K562 (cell line): Measurements from ENCODE around the gene FAF2. TPM values are rescaled to one million over a fixed set of nuclear protein-coding genes. Genes with fewer than 3 reads are reported as not detected.

Experiments
- BMI1 ChIP-seq: fragments of 150-350 bp; IDR thresholded peaks from 2 replicates; pipeline ENCODE4 v1.6.1; 2014; ENCODE audit warnings: low read length
- EP400 ChIP-seq: fragments of 450-650 bp; IDR thresholded peaks from 2 replicates; pipeline ENCODE4 v1.6.1; 2017; ENCODE audit warnings: antibody characterized with exemption, mild to moderate bottlenecking, moderate library complexity
- MAX ChIP-seq: sonication (generic); formaldehyde crosslinking; IDR thresholded peaks from 2 replicates; pipeline ENCODE4 v1.9.0; 2022; ENCODE audit warnings: mild to moderate bottlenecking, missing genetic modification reagents
- NEUROD1 ChIP-seq: fragments of 150-350 bp; IDR thresholded peaks from 2 replicates; pipeline ENCODE4 v1.6.1; 2014; ENCODE audit warnings: borderline replicate concordance, low read length, low read depth; ENCODE audit not compliant: partially characterized antibody
- NR2C2 ChIP-seq, 2 experiments: fragments of 200-800 bp in 1 of 2; sonication (Bioruptor generic) in 1 of 2; sonication (generic) in 1 of 2; formaldehyde crosslinking in 1 of 2; IDR thresholded peaks; 2 replicates each; pipeline versions ENCODE4 v1.6.1 to v1.8.0; 2016 to 2022; ENCODE audit warnings: mild to moderate bottlenecking in 1 of 2, missing compliant biosample characterization in 1 of 2, missing genetic modification characterization in 1 of 2, missing genetic modification reagents in 1 of 2
- SREBF1 ChIP-seq: fragments of 150-350 bp; IDR thresholded peaks from 2 replicates; pipeline ENCODE4 v1.6.1; 2014; ENCODE audit warnings: antibody characterized with exemption, low read depth, low read length, borderline replicate concordance
- SUPT5H ChIP-seq: fragments of 450-650 bp; IDR thresholded peaks from 2 replicates; pipeline ENCODE4 v1.6.1; 2016
- THRA ChIP-seq: fragments of 450-650 bp; IDR thresholded peaks from 2 replicates; pipeline ENCODE4 v1.6.1; 2017; ENCODE audit warnings: mild to moderate bottlenecking, moderate library complexity
- ZNF174 ChIP-seq: fragments of 250-450 bp; sonication (Bioruptor Pico); IDR thresholded peaks from 2 replicates; pipeline ENCODE4 v1.4.0; 2020; ENCODE audit warnings: mild to moderate bottlenecking
- ZNF407 ChIP-seq: fragments of 450-650 bp; IDR thresholded peaks from 2 replicates; pipeline ENCODE4 v1.6.1; 2016; ENCODE audit warnings: low read depth
- polyA plus RNA-seq, 8 experiments: library from polyadenylated mRNA; depleted of rRNA in 4 of 8; stranded (reverse) in 5 of 8; unstranded in 3 of 8; fragments of >200 nt; fragmentation: Nextera tagmentation in 2 of 8; fragmentation: Illumina TruSeq in 1 of 8; extraction: Ambion mirVana in 2 of 8; extraction: Trizol in 1 of 8; gene quantifications; 2 replicates each; pipeline versions ENCODE4 v1.2.1 to v1.2.3, GENCODE V29; 2011 to 2014; ENCODE audit warnings: inconsistent platforms in 1 of 8, missing spikeins in 1 of 8
- total RNA-seq, 7 experiments: library from RNA; depleted of rRNA in 6 of 7; stranded (reverse); fragments of >200 nt in 6 of 7; fragmentation: Illumina TruSeq in 2 of 7; extraction: Trizol in 2 of 7; gene quantifications; 2 replicates each; pipeline versions ENCODE4 v1.2.1 to v1.2.3, GENCODE V29; 2011 to 2021; ENCODE audit warnings: low replicate concordance in 1 of 7
- TF ChIP-seq, protein P1 (sequence below): fragments of 450-650 bp; IDR thresholded peaks from 2 replicates; pipeline ENCODE4 v1.6.1; 2018; ENCODE audit warnings: mild to moderate bottlenecking, low read depth; ENCODE audit not compliant: partially characterized antibody
- TF ChIP-seq, protein P2 (sequence below): fragments of 200-800 bp; sonication (Bioruptor generic); IDR thresholded peaks from 2 replicates; pipeline ENCODE4 v1.6.1; 2017; ENCODE audit warnings: missing genetic modification characterization, missing compliant biosample characterization

Gene FAF2
- total and polyA plus RNA-seq, 9 of the 15 experiments (the other 6 are each of a cell fraction or from before 2014, with no cell fraction given), result 25.0 to 44.6 (median 36.1) TPM

DNA sequence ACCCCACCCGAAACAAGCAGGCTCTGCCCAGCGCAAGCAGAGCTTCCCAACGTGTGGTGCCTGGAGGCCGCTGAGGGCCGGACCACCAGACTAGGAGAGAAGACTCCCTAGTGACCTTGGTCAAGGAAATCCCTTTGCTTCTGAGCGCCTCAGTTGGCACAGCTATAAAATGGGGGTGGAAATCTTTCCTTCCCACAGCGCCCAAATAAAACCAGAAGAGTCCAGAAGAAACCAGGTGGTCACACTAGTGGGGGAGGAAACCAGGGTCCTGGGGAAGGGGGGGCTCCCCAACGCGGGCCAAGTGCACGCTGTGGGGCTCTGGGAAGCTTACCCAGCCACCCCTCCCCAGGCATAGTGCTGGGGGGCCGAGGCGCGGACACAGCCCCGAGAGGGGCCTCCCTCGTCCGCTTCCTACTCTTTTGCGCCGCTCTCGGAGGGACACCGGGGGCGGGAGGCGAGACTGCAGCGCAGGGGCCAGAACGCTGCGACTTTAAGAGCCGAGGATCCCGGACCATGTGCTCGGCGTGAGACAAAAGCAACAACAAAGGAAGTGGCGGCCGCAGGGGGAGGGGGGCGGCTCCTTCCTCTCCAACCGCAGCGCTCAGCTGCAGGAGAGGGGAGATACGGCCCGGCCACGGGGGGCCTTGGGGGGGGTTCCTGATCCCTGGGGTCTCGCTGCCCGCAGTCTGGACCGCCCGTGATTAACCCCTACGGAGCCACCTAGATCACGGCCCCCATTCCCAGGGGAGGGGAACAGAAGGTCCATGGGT, 88.1 kb downstream of the FAF2 start (continued):
- TF ChIP-seq NR2C2 (CRISPR knock-in tag; IDR thresholded peaks at IDR 0.05) (no peak), NR2C2 (tag; IDR thresholded peaks at IDR 0.05) (peak; percentile 10; the same call in 1 of the 2 replicates), SUPT5H (peak; percentile 36), THRA (no peak), MAX (CRISPR knock-in tag) (peak; percentile 91), BMI1 (no peak), EP400 (peak; percentile 91), NEUROD1 (no peak), ZNF407 (no peak), SREBF1 (no peak), ZNF174 (CRISPR knock-in tag) (no peak)
- TF ChIP-seq, protein P1, sequence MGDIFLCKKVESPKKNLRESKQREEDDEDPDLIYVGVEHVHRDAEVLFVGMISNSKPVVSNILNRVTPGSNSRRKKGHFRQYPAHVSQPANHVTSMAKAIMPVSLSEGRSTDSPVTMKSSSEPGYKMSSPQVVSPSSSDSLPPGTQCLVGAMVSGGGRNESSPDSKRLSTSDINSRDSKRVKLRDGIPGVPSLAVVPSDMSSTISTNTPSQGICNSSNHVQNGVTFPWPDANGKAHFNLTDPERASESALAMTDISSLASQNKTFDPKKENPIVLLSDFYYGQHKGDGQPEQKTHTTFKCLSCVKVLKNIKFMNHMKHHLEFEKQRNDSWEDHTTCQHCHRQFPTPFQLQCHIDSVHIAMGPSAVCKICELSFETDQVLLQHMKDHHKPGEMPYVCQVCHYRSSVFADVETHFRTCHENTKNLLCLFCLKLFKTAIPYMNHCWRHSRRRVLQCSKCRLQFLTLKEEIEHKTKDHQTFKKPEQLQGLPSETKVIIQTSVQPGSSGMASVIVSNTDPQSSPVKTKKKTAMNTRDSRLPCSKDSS, result no peak
- TF ChIP-seq, protein P2, sequence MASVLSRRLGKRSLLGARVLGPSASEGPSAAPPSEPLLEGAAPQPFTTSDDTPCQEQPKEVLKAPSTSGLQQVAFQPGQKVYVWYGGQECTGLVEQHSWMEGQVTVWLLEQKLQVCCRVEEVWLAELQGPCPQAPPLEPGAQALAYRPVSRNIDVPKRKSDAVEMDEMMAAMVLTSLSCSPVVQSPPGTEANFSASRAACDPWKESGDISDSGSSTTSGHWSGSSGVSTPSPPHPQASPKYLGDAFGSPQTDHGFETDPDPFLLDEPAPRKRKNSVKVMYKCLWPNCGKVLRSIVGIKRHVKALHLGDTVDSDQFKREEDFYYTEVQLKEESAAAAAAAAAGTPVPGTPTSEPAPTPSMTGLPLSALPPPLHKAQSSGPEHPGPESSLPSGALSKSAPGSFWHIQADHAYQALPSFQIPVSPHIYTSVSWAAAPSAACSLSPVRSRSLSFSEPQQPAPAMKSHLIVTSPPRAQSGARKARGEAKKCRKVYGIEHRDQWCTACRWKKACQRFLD (CRISPR knock-in tag), result no peak
